Measurements from ENCODE around the gene IGFBP6. TPM values are rescaled to one million over a fixed set of nuclear protein-coding genes. Genes with fewer than 3 reads are reported as not detected.
"Not testable (repeated sequence)": the region's sequence is repeated elsewhere in the genome, so short reads cannot be mapped to it uniquely, and the experiment has no call there.

Gene IGFBP6
- polyA plus RNA-seq, 3 donors from 2014 or later, result 0.69 to 2.1 TPM; not detected in 1

- Mint-ChIP-seq H3K27me3 (ENCODE audit: low read depth in 3 of 3) (peaks cover 2 to 5% (median 5%) of the 10 kb centered on the region in 3 donors), H3K27ac (no peak overlapping the region), H3K36me3 (no peaks in the 10 kb centered on the region), H3K4me1 (peaks cover 34 to 47% of the 10 kb centered on the region in 2 donors), H3K9me3 (no peaks in the 10 kb centered on the region), H3K4me3 (no peak overlapping the region)
- DNase-seq, result no peak
Measured at GRCh38 chr12:53100466-53101151, 3.1 kb downstream of the IGFBP6 start.

DNA sequence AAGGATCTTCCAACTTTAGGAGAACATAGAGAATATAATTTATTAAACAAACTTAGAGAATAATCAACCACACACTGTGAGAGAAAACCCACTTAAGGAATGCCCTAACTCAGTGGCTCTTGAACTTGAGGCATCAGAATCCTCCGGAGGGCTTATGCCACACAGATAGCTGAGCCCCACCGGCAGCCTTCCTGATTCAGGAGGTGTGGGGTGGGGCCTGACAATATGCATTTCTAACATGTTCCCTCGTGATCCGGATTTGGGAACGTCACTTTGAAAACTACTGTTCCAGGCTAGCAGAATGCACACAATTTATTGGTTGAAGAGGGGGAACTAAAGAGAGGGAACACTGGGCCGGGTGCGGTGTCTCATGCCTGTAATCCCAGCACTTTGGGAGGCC is 3.8 kb downstream of the IGFBP6 start:
- no peak for DNase-seq
- peaks cover 2 to 7% (median 5%) of the 10 kb centered on the region in 3 donors for H3K27me3 Mint-ChIP-seq (ENCODE audit: low read depth in 3 of 3)
- no peaks in the 10 kb centered on the region for H3K9me3 Mint-ChIP-seq
- H3K27ac Mint-ChIP-seq, result no peak overlapping the region
- H3K36me3 Mint-ChIP-seq, result no peaks in the 10 kb centered on the region
- H3K4me3 Mint-ChIP-seq, result no peak overlapping the region
- H3K4me1 Mint-ChIP-seq, result peaks cover 34 to 47% of the 10 kb centered on the region in 2 donors

DNA sequence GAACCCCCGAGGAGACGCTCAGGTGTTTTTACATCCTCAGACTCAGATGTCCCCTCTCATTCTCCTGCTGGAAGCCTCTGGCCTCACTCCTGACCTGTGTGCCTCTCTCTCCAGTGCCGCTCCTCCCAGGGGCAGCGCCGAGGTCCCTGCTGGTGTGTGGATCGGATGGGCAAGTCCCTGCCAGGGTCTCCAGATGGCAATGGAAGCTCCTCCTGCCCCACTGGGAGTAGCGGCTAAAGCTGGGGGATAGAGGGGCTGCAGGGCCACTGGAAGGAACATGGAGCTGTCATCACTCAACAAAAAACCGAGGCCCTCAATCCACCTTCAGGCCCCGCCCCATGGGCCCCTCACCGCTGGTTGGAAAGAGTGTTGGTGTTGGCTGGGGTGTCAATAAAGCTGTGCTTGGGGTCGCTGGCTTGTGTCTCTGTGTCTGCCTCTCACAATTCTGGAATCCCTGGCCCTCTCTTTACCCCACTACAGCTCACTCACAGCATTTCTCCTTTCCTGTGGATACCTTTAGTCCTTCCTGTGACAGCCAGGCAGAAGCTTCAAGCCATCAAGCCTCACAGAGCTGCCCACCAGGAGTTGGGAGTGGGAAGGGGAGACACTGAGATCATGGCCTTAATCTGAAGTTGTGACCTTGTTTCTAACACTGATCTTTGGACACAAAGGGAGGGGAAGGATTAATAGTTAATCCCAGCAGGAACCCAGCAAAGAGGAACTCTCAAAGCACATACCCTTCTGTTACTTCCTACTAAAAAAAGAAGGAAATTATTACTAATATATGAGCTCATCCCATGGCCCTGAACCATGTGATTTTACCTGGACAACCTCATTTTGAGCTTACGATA is 4.7 kb downstream of the IGFBP6 start:
- H3K27me3 Mint-ChIP-seq (ENCODE audit: low read depth in 3 of 3), result peaks cover 2 to 4% (median 4%) of the 10 kb centered on the region in 3 donors
- peak overlapping the region in 1 of 5 donors; percentile 14 for H3K4me3 Mint-ChIP-seq
- DNase-seq, result no peak
- H3K9me3 Mint-ChIP-seq, result no peaks in the 10 kb centered on the region
- peak overlapping the region in 2 of 6 donors; percentile 17 to 19 for H3K27ac Mint-ChIP-seq
- H3K4me1 Mint-ChIP-seq, result peaks cover 31 to 43% of the 10 kb centered on the region in 2 donors
- H3K36me3 Mint-ChIP-seq, result no peaks in the 10 kb centered on the region

- H3K4me1 Mint-ChIP-seq, result peaks cover 27 to 36% of the 10 kb centered on the region in 2 donors
- no peaks in the 10 kb centered on the region for H3K36me3 Mint-ChIP-seq
- no peaks in the 10 kb centered on the region for H3K9me3 Mint-ChIP-seq
- peaks cover 2 to 4% (median 4%) of the 10 kb centered on the region in 3 donors for H3K27me3 Mint-ChIP-seq (ENCODE audit: low read depth in 3 of 3)
- DNase-seq, result peak in 2 of 3 donors; percentile 15 to 24
- H3K27ac Mint-ChIP-seq, result peak within 1 kb of the TSS in 5 of 6 donors; percentile 3 to 77 (median 46)
- H3K4me3 Mint-ChIP-seq, result peak within 1 kb of the TSS in 2 of 5 donors; percentile 14 to 33
Measured at GRCh38 chr12:53102883-53103807, 5.7 kb downstream of the IGFBP6 start, which contains the start of gene SOAT2. SOAT2 (plus strand) TSS chr12:53103486; CDS start chr12:53103578, 92 bp downstream.

GRCh38 chr12:53103860-53104305 is 6.4 kb downstream of the IGFBP6 start:
- H3K9me3 Mint-ChIP-seq, result no peaks in the 10 kb centered on the region
- H3K27ac Mint-ChIP-seq, result peak overlapping the region in 3 of 6 donors; percentile 3 to 40 (median 24)
- peaks cover 21 to 30% of the 10 kb centered on the region in 2 donors for H3K4me1 Mint-ChIP-seq
- DNase-seq, result peak in 1 of 3 donors; percentile 17
- H3K27me3 Mint-ChIP-seq (ENCODE audit: low read depth in 3 of 3), result peaks cover 2 to 4% (median 4%) of the 10 kb centered on the region in 3 donors
- no peak overlapping the region for H3K4me3 Mint-ChIP-seq
- no peaks in the 10 kb centered on the region for H3K36me3 Mint-ChIP-seq

DNA sequence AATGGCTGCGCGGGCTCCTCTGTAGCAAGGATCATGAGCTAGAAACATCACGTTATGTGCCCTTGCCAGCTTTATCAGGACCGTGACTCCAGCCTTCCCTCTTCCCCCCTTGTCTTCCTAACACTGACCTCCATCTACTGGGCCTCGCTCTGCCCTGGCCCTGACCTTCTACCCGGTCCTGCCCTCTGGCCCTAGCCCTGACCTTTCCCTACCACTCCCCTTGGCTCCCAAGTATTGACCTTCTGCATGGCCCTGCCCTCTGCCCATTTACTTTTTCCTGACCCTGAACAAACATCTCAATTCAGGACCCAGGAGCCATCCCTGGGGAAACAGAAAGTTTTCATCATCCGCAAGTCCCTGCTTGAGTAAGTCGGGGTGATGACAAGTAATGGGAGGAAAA is 7.8 kb downstream of the IGFBP6 start:
- no peak overlapping the region for H3K27ac Mint-ChIP-seq
- H3K4me3 Mint-ChIP-seq, result no peak overlapping the region
- no peak for DNase-seq
- peaks cover 15 to 22% of the 10 kb centered on the region in 2 donors for H3K4me1 Mint-ChIP-seq
- peaks cover 2 to 4% (median 3%) of the 10 kb centered on the region in 3 donors for H3K27me3 Mint-ChIP-seq (ENCODE audit: low read depth in 3 of 3)
- no peaks in the 10 kb centered on the region for H3K9me3 Mint-ChIP-seq
- no peaks in the 10 kb centered on the region for H3K36me3 Mint-ChIP-seq

GRCh38 chr12:53105712-53106439 is 8.4 kb downstream of the IGFBP6 start:
- Mint-ChIP-seq H3K4me3 (no peak overlapping the region), H3K4me1 (peaks cover 15 to 22% of the 10 kb centered on the region in 2 donors), H3K9me3 (no peaks in the 10 kb centered on the region), H3K27me3 (ENCODE audit: low read depth in 3 of 3) (peaks cover 2 to 4% (median 3%) of the 10 kb centered on the region in 3 donors), H3K27ac (no peak overlapping the region), H3K36me3 (no peaks in the 10 kb centered on the region)
- no peak for DNase-seq

- peaks cover 2 to 4% (median 3%) of the 10 kb centered on the region in 3 donors for H3K27me3 Mint-ChIP-seq (ENCODE audit: low read depth in 3 of 3)
- peaks cover 15 to 22% of the 10 kb centered on the region in 2 donors for H3K4me1 Mint-ChIP-seq
Measured at GRCh38 chr12:53107122-53107521, 9.7 kb downstream of the IGFBP6 start.

DNA sequence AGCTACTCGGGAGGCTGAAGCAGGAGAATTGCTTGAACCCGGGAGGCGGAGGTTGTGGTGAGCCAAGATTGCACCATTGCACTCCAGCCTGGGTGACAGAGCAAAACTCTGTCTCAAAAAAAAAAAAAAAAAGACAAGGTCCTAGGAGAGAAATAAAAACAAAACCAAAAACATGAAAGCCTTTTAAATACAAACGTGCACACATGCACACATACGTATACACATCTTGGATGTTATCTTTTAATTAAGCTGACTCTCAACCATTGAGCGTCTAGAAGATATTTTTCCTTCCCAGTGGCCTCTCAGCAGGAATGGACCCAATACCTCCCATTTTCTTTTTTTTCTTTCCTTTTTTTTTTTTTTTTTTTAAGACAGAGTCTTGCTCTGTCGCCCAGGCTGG is 15.0 kb downstream of the IGFBP6 start:
- DNase-seq; H3K9me3 Mint-ChIP-seq; H3K27ac Mint-ChIP-seq; H3K36me3 Mint-ChIP-seq; H3K4me3 Mint-ChIP-seq; H3K4me1 Mint-ChIP-seq; H3K27me3 Mint-ChIP-seq (ENCODE audit: low read depth in 3 of 3): not testable (repeated sequence)

More at GRCh38 chr12:53107122-53107521, 9.7 kb downstream of the IGFBP6 start:
- Mint-ChIP-seq H3K27ac (no peak overlapping the region), H3K9me3 (no peaks in the 10 kb centered on the region), H3K36me3 (peaks cover 0 to 3% (median 0%) of the 10 kb centered on the region in 3 donors), H3K4me3 (no peak overlapping the region)
- DNase-seq, result no peak

- Mint-ChIP-seq H3K4me1 (no peaks in the 10 kb centered on the region), H3K27ac (no peak overlapping the region), H3K9me3 (no peaks in the 10 kb centered on the region), H3K27me3 (ENCODE audit: low read depth in 3 of 3) (no peaks in the 10 kb centered on the region), H3K36me3 (peaks cover 0 to 3% (median 0%) of the 10 kb centered on the region in 3 donors), H3K4me3 (no peak overlapping the region)
- DNase-seq, result no peak
Measured at GRCh38 chr12:53113136-53113705, 15.8 kb downstream of the IGFBP6 start.

DNA sequence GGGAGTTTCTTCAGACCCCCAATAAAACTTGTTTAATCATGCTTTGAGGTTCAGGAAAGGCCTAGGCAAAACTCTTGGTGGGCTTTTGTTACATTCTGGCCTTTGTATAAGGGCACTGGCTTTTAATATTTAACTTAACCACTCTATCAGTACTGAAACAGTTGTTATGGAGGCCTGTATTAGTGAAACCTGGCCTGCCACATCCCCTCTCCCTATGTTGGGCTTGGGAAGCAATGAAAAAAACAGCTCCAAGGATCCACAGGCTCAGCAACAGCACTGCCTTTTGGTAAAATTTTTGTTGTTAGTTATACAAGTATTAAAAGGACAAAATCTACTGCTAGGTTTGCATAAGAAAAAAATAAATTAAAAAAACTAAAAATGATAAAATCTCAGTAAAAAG is 16.5 kb downstream of the IGFBP6 start:
- no peak overlapping the region for H3K27ac Mint-ChIP-seq
- H3K27me3 Mint-ChIP-seq (ENCODE audit: low read depth in 3 of 3), result no peaks in the 10 kb centered on the region
- no peak for DNase-seq
- H3K4me1 Mint-ChIP-seq, result no peaks in the 10 kb centered on the region
- H3K4me3 Mint-ChIP-seq, result no peak overlapping the region
- peaks cover 0 to 3% (median 0%) of the 10 kb centered on the region in 3 donors for H3K36me3 Mint-ChIP-seq
- no peaks in the 10 kb centered on the region for H3K9me3 Mint-ChIP-seq

DNA sequence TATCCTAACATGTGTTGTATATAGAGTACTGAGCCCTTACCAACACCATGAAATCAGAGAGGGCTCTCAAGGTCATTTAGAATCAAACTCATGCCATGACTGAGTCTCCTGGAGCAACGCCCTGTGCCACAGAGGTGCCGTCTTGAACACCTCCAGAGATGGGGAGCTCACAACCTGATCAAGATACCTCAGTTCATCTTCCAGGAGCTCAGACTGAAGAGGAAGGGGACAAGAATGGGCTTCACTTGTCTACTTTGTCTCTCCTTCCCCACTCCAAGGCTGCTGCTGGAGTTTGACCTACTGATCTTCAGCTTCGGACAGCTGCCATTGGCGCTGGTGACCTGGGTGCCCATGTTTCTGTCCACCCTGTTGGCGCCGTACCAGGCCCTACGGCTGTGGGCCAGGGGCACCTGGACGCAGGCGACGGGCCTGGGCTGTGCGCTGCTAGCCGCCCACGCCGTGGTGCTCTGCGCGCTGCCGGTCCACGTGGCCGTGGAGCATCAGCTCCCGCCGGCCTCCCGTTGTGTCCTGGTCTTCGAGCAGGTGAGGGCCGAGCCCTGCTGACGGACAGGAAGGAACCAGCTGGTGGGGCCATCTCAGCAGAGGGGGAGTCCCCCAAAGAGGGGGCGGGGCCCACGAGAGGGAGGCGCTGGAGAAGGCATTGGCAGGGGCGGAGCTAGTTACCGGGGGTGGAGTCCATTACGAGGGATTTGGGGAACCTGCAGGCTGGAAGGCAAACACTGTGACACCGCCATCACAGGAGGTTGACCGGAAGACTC is 17.8 kb downstream of the IGFBP6 start:
- H3K27ac Mint-ChIP-seq, result no peak overlapping the region
- DNase-seq, result no peak
- H3K27me3 Mint-ChIP-seq (ENCODE audit: low read depth in 3 of 3), result no peaks in the 10 kb centered on the region
- H3K9me3 Mint-ChIP-seq, result no peaks in the 10 kb centered on the region
- no peaks in the 10 kb centered on the region for H3K4me1 Mint-ChIP-seq
- no peak overlapping the region for H3K4me3 Mint-ChIP-seq
- peaks cover 0 to 3% (median 0%) of the 10 kb centered on the region in 3 donors for H3K36me3 Mint-ChIP-seq

All from immature natural killer cell (primary cell).